ENCODE data around the gene LRRN2. TPM values are rescaled to one million over a fixed set of nuclear protein-coding genes. Genes with fewer than 3 reads are reported as not detected.

Gene LRRN2
- total RNA-seq, 4 donors from 2014 or later = 2.0 to 8.6 (median 3.9) TPM

DNA sequence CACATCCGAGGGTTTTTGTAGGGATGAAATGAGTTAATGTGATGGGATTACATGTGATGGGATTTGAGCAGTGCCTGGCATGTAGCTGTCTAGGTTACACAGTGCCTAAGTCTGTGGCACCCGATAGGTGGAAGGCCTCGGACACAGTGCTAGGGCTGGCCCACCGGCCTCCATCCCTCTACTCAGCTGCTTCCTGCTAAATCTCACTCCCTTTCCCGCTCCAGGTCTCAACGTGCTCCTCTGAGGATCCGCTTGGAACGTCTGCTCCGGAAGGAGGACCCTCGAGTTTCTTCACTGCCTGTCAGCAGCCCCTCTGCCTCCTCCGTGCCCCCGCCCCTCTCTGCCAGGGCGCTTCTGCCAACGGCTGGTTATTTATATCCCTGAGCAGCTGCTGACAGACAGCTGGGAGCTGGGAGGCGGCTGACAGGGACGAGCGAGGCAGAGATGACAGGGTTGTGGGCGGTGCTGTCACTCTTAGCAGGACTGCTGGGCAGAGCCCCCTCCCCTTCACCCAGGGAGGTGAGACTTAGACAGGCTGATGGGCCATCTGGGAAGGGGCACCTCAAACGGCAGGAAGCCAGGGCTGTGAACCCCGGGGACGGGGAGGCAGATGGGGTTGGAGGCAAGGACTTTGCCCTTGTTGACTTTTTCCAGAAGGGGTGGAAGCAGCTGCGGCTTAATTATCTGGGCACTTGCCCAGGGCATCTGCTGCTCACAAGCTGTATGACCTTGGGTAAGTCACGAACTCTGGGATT is 26.6 kb upstream of the LRRN2 start:
- intact Hi-C loops (cut with DNase I) = no loop called here
- TF ChIP-seq POLR2A (IDR thresholded peaks at IDR 0.05) = no peak
- TF ChIP-seq, protein P1, sequence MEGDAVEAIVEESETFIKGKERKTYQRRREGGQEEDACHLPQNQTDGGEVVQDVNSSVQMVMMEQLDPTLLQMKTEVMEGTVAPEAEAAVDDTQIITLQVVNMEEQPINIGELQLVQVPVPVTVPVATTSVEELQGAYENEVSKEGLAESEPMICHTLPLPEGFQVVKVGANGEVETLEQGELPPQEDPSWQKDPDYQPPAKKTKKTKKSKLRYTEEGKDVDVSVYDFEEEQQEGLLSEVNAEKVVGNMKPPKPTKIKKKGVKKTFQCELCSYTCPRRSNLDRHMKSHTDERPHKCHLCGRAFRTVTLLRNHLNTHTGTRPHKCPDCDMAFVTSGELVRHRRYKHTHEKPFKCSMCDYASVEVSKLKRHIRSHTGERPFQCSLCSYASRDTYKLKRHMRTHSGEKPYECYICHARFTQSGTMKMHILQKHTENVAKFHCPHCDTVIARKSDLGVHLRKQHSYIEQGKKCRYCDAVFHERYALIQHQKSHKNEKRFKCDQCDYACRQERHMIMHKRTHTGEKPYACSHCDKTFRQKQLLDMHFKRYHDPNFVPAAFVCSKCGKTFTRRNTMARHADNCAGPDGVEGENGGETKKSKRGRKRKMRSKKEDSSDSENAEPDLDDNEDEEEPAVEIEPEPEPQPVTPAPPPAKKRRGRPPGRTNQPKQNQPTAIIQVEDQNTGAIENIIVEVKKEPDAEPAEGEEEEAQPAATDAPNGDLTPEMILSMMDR (IDR thresholded peaks at IDR 0.05) = no peak
- WGBS, 2 donors = 24 to 32% methylated on average over 13 to 17 of the region's 23 CpGs
- Histone ChIP-seq H3K4me1 (no peaks in the 10 kb centered on the region), H3K9me3 (no peaks in the 10 kb centered on the region), H3K27ac (no peak overlapping the region), H3K27me3 (no peaks in the 10 kb centered on the region), H3K4me3 (replicated peaks in 1 of 3) (no peak overlapping the region), H3K36me3 (no peaks in the 10 kb centered on the region)
- DNase-seq = no peak

DNA sequence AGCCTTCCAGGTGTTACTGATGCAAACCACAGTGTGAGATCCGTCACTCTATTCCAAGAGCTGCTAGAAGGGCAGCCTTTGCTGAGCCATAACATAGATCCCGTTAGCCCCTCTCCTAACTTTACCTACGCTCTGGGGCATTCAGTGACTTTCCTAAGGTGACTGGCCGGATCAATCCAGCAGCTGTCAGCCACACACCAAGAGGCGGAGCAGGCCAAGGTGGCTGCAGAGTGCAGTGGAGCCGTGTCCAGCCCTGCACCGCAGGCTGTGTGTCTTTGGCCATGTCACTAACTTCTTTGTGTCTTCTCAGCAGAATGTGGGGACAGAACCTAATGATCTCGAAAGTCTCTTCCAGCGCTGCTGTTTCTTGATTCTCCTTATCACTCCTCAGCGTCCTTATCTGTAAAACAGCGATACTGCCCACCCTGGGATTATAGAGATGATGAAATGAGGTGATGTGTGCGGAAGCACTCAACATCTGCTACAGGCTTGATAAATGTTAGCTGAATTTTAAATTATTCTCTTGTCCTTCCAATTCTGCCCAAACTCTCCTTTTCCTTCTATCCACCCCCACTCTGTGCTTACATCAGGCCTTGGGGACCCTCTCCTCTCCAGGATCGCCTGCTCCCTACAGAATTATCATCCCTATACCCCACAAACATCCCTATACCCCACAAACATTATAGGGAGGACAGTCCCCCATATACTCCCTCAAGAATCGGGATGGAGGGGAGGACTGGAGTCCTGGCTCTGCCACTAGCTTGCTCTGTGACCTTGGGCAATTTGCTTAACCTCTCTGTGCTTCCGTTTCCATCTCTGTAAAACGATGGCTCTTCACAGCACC is 25.8 kb upstream of the LRRN2 start:
- DNase-seq = no peak
- no peaks in the 10 kb centered on the region for H3K4me1 ChIP-seq
- TF ChIP-seq, protein P1 (IDR thresholded peaks at IDR 0.05) = no peak
- no peak for TF ChIP-seq POLR2A (IDR thresholded peaks at IDR 0.05)
- H3K27ac ChIP-seq = no peak overlapping the region
- intact Hi-C loops (cut with DNase I) = no loop called here
- H3K9me3 ChIP-seq = no peaks in the 10 kb centered on the region
- no peaks in the 10 kb centered on the region for H3K27me3 ChIP-seq
- H3K36me3 ChIP-seq = no peaks in the 10 kb centered on the region
- WGBS, 2 donors = 50 to 57% methylated on average over 16 of the region's 16 CpGs
- H3K4me3 ChIP-seq (replicated peaks in 1 of 3) = no peak overlapping the region

DNA sequence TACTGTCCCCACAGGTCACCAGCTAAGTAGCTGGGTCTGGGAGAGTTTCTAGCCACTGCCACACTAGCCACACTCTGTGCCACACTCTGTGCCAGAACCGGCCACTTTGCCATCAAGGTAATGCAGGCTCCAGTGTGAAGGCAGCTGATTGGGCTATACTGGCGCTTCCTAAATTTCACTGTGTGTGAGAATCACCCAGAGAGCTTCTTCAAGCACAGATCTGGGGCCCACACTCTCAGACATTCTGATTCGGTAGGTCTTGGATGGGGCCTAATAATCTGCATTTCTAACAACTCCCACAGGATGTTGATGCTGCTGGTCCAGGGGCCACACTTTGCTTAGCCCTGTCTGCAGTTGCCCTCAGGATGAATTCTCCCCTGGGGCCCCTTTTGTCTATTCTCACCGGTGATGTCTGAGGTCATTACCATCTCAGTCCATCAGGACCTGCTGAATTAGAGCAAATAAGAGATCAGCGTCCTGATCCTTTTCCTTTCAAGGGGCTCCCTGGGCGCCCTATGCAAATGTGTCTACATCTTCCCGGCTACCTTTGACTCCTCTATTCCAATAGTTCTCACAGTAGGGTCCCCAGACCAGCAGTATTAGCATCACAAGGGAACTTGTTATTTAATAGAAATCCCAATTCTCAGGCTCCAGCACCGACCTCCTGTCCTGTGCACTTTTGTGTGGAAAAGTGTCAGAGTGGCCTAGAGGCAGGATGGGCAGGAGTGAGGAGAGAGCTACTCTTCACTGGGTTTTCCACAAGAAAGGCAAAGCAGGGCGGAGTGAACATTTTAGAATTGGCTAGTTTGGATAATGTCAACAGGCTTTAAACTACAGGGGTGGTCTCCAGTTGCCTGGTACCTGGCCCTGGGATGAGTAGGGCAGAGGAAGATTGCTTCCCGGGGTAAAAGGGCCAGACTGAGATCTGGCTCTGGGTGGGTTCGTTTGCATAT is 24.7 kb upstream of the LRRN2 start:
- intact Hi-C loops (cut with DNase I) = no loop called here
- 57 to 62% methylated on average over 10 of the region's 11 CpGs for WGBS, 2 donors

DNA sequence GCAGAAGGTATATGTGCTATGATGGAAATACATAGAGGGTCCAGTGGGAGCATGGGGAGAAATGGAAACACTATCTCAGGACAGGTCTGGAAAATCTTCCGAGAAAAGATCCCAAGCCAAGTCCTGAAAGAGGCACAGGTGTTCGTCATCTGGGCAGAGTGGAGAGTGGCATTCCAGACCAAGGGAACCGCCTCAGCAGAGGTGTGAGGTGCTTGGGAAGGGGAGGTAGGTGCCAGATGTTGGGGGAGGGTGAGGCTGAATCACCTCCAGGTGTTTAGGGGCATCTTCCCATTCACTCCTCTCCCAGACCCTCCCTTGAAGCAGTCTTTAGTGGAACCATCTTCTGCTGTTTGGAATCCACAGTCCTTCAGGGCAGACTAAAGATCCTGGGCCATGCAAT is 23.5 kb upstream of the LRRN2 start:
- H3K27me3 ChIP-seq = no peaks in the 10 kb centered on the region
- no peaks in the 10 kb centered on the region for H3K4me1 ChIP-seq
- intact Hi-C loops (cut with DNase I) = no loop called here
- H3K4me3 ChIP-seq (replicated peaks in 1 of 3) = no peak overlapping the region
- 77 to 83% methylated on average over 3 of the region's 3 CpGs for WGBS, 2 donors
- H3K27ac ChIP-seq = no peak overlapping the region
- TF ChIP-seq, protein P1 (IDR thresholded peaks at IDR 0.05) = no peak
- TF ChIP-seq POLR2A (IDR thresholded peaks at IDR 0.05) = no peak
- DNase-seq = no peak
- no peaks in the 10 kb centered on the region for H3K9me3 ChIP-seq
- H3K36me3 ChIP-seq = no peaks in the 10 kb centered on the region

More for the DNA sequence above, 24.7 kb upstream of the LRRN2 start:
- Histone ChIP-seq H3K4me3 (replicated peaks in 1 of 3) (no peak overlapping the region), H3K36me3 (no peaks in the 10 kb centered on the region), H3K9me3 (no peaks in the 10 kb centered on the region), H3K4me1 (no peaks in the 10 kb centered on the region), H3K27me3 (no peaks in the 10 kb centered on the region), H3K27ac (no peak overlapping the region)
- no peak for DNase-seq
- TF ChIP-seq POLR2A (IDR thresholded peaks at IDR 0.05) = no peak
- TF ChIP-seq, protein P1 (IDR thresholded peaks at IDR 0.05) = no peak
